Skeletal muscle satellite cell (primary cell): ENCODE measurements around the gene NUB1.
A peak's percentile ranks its signal among the peaks of the same experiment; 100 is the strongest.

Experiments
- H3K27me3 ChIP-seq: 2 replicates; pipeline ENCODE4 v1.7.0; 2013; ENCODE audit warnings: low read length; ENCODE audit not compliant: control insufficient read depth, insufficient read depth
- H3K36me3 ChIP-seq: 2 replicates; pipeline ENCODE4 v1.7.0; 2013; ENCODE audit warnings: mild to moderate bottlenecking, control low read depth, low read length; ENCODE audit not compliant: insufficient read depth
- H3K4me1 ChIP-seq: 2 replicates; pipeline ENCODE4 v1.7.0; 2013; ENCODE audit warnings: low read length; ENCODE audit not compliant: control insufficient read depth, insufficient read depth
- H3K4me2 ChIP-seq: 2 replicates; pipeline ENCODE4 v1.7.0; 2013; ENCODE audit warnings: mild to moderate bottlenecking, low read length
- H3K4me3 ChIP-seq: 2 replicates; pipeline ENCODE4 v1.7.0; 2013; ENCODE audit warnings: low read length
- H3K9ac ChIP-seq: 2 replicates; pipeline ENCODE4 v1.7.0; 2013; ENCODE audit warnings: mild to moderate bottlenecking, low read depth, low read length, moderate library complexity
- H3K9me3 ChIP-seq: replicated peaks from 2 replicates; pipeline ENCODE4 v1.7.0; 2013; ENCODE audit warnings: mild to moderate bottlenecking, control low read depth, low read length

Gene NUB1

DNA sequence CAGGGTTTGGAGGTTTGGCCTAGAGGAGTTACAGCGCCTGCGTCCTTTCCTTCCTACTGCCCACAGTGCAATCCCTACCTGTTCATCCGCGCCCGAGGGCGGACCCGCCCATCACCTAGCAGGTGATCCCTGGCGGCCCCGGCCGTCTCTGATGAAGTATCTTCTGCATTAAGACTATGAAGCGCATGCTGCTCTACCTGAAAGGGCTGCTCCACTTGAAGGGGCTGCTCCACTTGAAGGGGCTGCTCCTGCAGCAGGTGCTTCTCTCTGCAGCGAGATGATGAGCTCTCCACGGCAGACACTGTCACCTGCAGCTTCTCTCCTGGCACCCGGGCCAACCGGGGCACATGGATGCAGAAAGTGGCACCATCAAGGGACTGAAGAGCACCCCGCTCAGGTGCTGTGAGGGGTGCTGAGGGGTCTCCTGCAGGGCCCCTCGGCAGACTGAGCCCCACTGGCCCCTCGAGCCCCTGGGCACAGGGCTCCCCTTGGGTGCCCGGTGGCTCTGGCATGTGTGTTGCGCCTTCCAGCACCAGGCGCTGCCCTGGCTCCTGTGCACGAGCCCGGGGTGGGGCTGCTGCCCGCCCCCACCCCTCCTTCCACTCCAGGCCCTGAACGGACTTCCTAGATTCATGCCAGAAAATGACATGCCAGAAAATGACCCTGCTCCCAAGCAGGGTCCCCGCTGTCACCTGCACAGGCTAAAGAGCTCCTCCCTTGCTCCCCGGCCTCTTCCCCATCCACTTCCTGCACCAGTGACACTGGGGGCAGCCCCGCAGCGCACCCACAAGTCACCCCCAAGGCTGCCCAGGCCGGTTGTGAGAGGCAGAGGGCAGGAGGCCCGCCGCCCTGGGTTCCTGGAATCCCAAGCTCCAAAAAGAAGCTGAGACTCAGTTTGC, 38.8 kb downstream of the NUB1 start:
- no peak overlapping the region for H3K9ac ChIP-seq
- H3K9me3 ChIP-seq = no peaks in the 10 kb centered on the region
- no peaks in the 10 kb centered on the region for H3K4me1 ChIP-seq
- H3K36me3 ChIP-seq = peaks cover 13% of the 10 kb centered on the region
- no peak overlapping the region for H3K4me3 ChIP-seq
- no peak overlapping the region for H3K4me2 ChIP-seq
- H3K27me3 ChIP-seq = peaks cover 44% of the 10 kb centered on the region

DNA sequence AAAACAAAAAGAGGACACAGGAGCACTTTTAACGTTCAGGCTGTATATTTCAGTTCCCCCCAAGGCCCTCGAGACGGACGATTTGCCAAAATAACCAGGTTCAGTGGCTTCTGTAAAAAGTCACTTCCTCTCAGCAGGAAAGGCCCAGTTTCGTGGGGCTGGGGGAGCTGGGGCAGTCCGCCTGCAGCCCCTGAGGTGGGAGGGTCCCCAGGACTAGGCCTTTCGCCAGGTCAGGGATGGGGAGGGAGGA, 39.4 kb downstream of the NUB1 start:
- Histone ChIP-seq H3K4me1 (no peaks in the 10 kb centered on the region), H3K36me3 (peaks cover 13% of the 10 kb centered on the region), H3K9me3 (no peaks in the 10 kb centered on the region), H3K27me3 (peaks cover 50% of the 10 kb centered on the region), H3K9ac (no peak overlapping the region), H3K4me3 (no peak overlapping the region), H3K4me2 (no peak overlapping the region)

DNA sequence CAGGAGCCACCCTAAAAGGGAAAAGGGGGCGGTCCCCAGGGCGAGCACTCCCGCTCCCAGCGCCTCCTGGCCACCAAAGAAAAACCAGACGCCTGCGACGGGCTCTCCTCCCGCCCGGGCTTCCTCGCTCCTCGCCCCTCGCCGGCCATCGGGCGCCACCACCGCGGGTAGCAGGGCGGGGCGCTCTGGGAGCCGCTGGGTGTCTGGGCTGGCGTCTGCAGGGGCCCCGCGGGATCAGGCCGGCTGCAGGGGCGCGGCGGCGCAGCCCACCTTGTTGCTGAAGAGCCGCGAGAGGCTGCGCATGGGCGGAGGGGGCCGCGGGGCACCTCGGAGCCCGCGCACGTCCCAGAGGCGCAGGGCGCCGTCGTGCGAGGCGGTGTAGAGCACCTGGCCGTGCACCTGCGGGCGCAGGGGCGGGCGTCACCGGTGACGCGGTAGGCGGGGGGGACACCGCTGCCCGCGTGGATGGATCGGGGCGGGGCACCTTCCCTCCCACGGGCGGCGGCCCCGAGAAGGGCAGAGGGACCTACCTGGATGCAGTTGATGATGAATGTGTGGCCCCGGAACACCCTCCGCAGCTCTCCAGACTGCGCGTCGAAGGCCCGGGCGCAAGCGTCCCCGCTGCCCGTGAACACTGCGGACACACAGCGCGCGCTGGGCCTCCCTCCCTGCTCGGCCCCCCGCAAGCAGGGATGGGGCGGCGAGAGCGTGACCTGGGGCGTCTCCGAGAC, 39.9 kb downstream of the NUB1 start:
- H3K9ac ChIP-seq = no peak overlapping the region
- H3K4me2 ChIP-seq = peak overlapping the region; percentile 25
- no peak overlapping the region for H3K4me3 ChIP-seq
- H3K27me3 ChIP-seq = peaks cover 55% of the 10 kb centered on the region
- peaks cover 10% of the 10 kb centered on the region for H3K36me3 ChIP-seq
- H3K4me1 ChIP-seq = no peaks in the 10 kb centered on the region
- no peaks in the 10 kb centered on the region for H3K9me3 ChIP-seq

DNA sequence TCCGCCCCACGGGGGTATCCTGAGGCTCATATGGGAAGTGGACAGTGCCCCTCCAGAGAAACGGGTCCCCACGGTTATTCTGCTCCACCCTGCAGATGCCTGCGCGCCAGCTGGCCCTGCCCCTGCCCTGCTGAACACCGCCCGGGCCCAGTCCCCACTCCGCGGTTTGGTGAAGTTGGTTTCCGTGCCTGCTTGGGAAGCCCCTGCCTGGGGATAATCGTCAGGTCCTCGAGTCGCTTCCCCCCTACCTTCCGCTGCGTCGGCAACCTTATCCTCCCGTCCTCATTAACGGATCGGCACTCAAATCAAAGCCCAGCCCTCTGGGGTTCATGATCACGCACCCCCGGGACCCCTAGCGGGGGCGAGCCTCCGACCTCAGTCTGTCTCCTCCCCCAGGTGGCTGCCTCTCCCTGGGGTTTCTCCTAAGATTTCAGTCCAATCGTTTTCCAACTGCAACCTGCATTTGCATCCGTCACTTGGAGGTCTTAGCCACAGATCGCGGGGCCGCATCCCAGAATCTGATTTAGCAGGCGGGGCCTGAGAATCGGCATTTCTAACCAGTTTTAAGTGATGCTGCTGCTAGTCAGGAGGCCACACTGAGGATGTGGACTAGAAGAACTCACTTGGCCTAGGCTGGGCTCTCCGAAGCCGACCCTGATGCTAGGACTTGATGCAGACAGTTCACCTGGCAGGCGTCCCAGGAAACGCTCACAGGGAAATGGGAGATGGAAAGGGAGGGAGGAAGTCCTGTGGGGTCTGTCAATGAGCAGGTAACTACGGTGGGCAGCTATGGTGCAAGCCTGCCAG, 40.7 kb downstream of the NUB1 start:
- Histone ChIP-seq H3K4me2 (no peak overlapping the region), H3K27me3 (peaks cover 63% of the 10 kb centered on the region), H3K4me3 (no peak overlapping the region), H3K4me1 (no peaks in the 10 kb centered on the region), H3K9ac (no peak overlapping the region), H3K9me3 (no peaks in the 10 kb centered on the region), H3K36me3 (peaks cover 2% of the 10 kb centered on the region)

DNA sequence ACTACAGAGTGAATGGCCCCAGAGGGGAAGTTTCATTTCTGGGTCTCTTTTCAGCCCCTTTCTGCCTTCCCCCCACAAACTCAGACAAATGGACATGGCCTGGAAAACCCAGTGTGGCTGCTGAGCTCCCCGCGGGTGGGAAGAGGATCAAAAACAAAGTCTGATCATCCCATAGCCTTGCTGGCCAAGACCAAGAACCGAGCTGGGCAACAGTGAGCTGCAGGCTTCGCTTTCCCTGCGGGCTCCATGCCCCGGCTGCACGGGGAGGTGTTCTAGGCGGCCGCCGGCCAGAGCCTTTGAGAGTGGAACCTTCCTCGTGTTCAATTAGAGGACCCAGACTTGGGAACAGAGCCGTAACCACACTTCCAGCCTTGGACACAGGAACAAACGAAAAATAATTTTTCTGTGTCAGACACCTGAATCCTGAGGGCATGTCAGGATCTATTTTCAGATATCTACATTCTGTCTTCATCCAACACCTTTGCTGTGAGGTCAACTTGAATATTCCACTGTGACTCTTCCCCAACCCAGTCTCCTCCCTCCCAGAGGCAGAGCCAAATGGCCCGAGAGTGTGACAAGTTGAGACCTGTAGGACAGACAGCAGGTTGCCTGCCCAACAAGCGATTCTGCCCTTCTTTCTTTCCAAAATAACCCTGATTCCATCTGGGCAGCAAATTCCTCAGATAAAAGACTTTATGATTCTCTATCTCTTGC, 42.2 kb downstream of the NUB1 start:
- H3K9ac ChIP-seq = no peak overlapping the region
- no peaks in the 10 kb centered on the region for H3K36me3 ChIP-seq
- H3K4me1 ChIP-seq = no peaks in the 10 kb centered on the region
- no peak overlapping the region for H3K4me3 ChIP-seq
- H3K4me2 ChIP-seq = no peak overlapping the region
- H3K27me3 ChIP-seq = peaks cover 76% of the 10 kb centered on the region
- H3K9me3 ChIP-seq = no peaks in the 10 kb centered on the region

- Histone ChIP-seq H3K4me3 (no peak overlapping the region), H3K9me3 (no peaks in the 10 kb centered on the region), H3K27me3 (peaks cover 81% of the 10 kb centered on the region), H3K4me2 (no peak overlapping the region), H3K36me3 (no peaks in the 10 kb centered on the region), H3K4me1 (no peaks in the 10 kb centered on the region), H3K9ac (no peak overlapping the region)
These were observed 42.7 kb downstream of the NUB1 start for GRCh38 chr7:151384352-151384697.

- Histone ChIP-seq H3K27me3 (peaks cover 86% of the 10 kb centered on the region), H3K4me2 (no peak overlapping the region)
These were observed 43.4 kb downstream of the NUB1 start for GRCh38 chr7:151384776-151385625.

DNA sequence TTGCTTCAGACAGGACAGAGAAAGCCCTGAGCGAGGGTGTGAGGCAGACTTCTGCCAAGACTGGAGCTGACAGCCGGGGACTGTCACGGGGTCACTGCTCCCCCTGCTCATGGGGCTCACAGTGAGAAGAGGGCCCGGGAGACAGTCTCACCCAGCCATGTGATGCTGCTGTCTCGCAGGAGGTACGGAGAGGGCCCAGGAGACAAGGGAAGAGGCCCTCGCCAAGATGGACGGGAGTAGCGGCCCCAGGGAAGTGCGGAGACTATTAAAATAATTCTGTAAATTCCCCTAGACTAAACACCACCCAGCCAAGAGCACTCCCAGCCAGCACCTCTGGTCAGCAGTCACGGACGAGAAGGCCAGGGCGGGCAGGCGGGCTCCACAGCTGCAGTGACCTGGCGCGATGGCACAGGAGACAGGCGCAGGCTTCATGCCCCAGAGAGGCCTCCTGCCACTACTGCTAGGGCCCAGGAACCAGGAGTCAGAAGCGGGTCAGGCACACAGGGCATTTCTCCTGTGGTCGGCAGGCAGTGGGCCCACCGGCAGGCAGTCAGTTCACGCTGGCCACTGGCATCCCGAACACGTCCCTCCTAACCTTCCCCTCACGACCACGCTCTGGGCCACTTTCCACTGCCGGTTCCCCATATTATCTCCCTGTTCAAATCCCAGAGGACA, 44.2 kb downstream of the NUB1 start:
- peaks cover 85% of the 10 kb centered on the region for H3K27me3 ChIP-seq
- H3K4me2 ChIP-seq = no peak overlapping the region
- H3K4me3 ChIP-seq = no peak overlapping the region
- no peaks in the 10 kb centered on the region for H3K9me3 ChIP-seq
- H3K4me1 ChIP-seq = no peaks in the 10 kb centered on the region
- no peak overlapping the region for H3K9ac ChIP-seq
- no peaks in the 10 kb centered on the region for H3K36me3 ChIP-seq

More at GRCh38 chr7:151384776-151385625, 43.4 kb downstream of the NUB1 start:
- H3K9ac ChIP-seq = no peak overlapping the region
- H3K4me1 ChIP-seq = no peaks in the 10 kb centered on the region
- no peak overlapping the region for H3K4me3 ChIP-seq
- no peaks in the 10 kb centered on the region for H3K36me3 ChIP-seq
- no peaks in the 10 kb centered on the region for H3K9me3 ChIP-seq

DNA sequence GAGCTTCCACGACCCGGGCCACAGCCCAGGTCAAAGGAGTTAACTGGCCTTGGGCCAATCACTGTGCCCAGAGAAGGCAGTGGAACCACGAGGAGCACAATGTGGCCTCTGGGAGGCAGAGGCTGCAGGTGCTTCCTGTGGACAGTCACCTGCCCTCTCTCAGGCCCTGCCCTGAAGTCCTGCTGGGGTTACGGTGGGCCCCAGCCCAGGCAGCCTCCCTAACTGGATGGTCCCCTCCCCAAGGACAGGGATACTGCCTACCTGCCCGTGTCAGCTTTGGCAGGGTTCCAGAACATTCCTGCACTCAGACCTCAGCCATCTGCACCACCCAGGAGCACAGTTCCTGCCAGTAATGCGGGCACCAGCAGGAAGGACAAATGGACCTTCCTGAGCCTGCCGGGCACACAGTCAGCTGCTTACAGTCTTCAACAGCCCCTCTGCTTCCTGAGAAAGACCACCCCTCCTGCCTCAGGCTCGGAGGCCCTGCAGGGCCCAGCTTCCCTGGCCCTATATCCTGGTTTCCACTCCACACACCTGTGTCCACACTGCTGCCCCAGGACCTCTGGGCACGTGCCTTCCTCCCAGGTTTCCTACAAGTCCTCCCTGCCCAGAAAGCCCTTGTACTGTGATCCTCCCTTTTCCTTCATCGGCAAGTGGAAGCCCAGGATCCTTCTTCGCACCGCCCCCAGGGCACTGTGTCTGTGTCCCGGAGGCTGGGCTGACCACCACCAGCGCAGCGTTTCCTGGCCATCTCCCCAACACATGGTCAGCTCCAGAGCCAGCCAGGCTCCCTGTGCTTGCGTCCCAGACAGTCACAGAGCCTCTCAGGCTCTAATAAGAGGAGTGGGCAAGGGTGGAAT, 44.9 kb downstream of the NUB1 start:
- H3K9me3 ChIP-seq = no peaks in the 10 kb centered on the region
- no peak overlapping the region for H3K9ac ChIP-seq
- H3K4me2 ChIP-seq = no peak overlapping the region
- no peaks in the 10 kb centered on the region for H3K36me3 ChIP-seq
- H3K27me3 ChIP-seq = peaks cover 84% of the 10 kb centered on the region
- no peak overlapping the region for H3K4me3 ChIP-seq
- H3K4me1 ChIP-seq = no peaks in the 10 kb centered on the region
